KMS-11 (cell line): ENCODE data around the gene CEP170B.

Source experiments
- H2AFZ ChIP-seq: fragments of 200-600 bp; sonication (generic); 2 replicates; pipeline ENCODE4 v1.6.1; 2016; ENCODE audit warnings: antibody characterized with exemption, mixed run types, low read depth
- H3K27ac ChIP-seq: fragments of 200-600 bp; sonication (generic); 2 replicates; pipeline ENCODE4 v1.6.1; 2016; ENCODE audit warnings: mild to moderate bottlenecking, mixed run types
- H3K27me3 ChIP-seq: fragments of 200-600 bp; sonication (generic); 2 replicates; pipeline ENCODE4 v1.6.1; 2017; ENCODE audit warnings: mild to moderate bottlenecking, low read depth, mixed run types, moderate library complexity; ENCODE audit not compliant: insufficient read depth
- H3K36me3 ChIP-seq: fragments of 200-600 bp; sonication (generic); 2 replicates; pipeline ENCODE4 v1.6.1; 2017; ENCODE audit warnings: mild to moderate bottlenecking, mixed run types; ENCODE audit not compliant: insufficient read depth
- H3K4me1 ChIP-seq: fragments of 200-600 bp; sonication (generic); 2 replicates; pipeline ENCODE4 v1.6.1; 2016; ENCODE audit warnings: mild to moderate bottlenecking, low read depth, mixed run types; ENCODE audit not compliant: poor library complexity, severe bottlenecking
- H3K4me2 ChIP-seq: fragments of 200-600 bp; sonication (generic); 2 replicates; pipeline ENCODE4 v1.7.0; 2016; ENCODE audit warnings: mild to moderate bottlenecking, mixed run types
- H3K4me3 ChIP-seq: fragments of 200-600 bp; sonication (generic); IDR thresholded peaks from 2 replicates; pipeline ENCODE4 v1.6.1; 2017; ENCODE audit warnings: low read depth, low read length, mixed read lengths; ENCODE audit not compliant: insufficient read depth
- H3K79me2 ChIP-seq: fragments of 200-600 bp; sonication (generic); 2 replicates; pipeline ENCODE4 v1.6.1; 2016; ENCODE audit warnings: low read depth, mixed run types; ENCODE audit not compliant: insufficient read depth
- H3K9ac ChIP-seq: fragments of 200-600 bp; sonication (generic); 2 replicates; pipeline ENCODE4 v1.6.1; 2016; ENCODE audit warnings: mild to moderate bottlenecking, mixed run types
- H4K20me1 ChIP-seq: fragments of 200-600 bp; sonication (generic); 2 replicates; pipeline ENCODE4 v1.6.1; 2016; ENCODE audit warnings: mild to moderate bottlenecking, mixed run types; ENCODE audit not compliant: insufficient read depth
- TF ChIP-seq, protein P1 (sequence below): fragments of 200-600 bp; sonication (generic); conservative IDR thresholded peaks from 2 replicates; pipeline ENCODE4 v1.6.1; 2017; ENCODE audit warnings: low read depth, mild to moderate bottlenecking, antibody characterized with exemption, low read length, moderate library complexity, mixed read lengths

CEP170B gene

DNA sequence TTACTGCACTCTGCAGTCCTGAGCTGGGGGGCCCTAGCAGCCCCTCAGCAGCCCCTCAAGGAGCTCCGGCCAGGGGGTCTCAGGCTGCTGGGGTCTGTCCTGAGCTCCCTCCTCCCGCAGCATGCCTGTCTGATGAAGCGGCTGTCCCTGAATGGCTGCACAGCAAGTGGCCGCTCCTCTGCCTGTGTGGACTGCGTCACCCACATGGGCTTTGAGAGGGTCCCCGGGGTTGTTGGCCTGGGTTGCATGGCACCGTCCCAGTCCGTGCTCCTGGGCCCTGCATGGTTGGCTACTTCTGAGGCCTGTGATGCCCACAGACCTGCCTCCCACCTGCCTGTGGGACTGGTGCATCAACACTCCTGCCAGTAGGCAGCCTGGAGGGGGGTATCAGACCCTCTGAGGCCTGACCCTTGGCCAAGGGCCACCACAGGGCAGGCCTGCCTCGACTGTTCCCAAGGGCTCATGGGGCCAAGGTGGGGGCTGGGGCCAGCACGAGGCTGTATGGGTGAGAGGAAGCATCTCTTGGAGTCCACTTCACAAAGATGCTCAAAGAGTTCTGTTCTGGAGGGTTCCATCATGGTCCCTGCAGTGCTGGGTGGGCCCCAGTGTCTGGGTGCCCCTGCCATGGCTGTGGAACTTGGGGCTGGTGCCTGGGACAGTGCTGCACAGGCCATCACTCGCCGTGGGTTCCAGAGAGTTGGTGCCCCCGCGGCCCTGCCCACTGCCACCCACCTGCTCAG lies 12.2 kb downstream of the CEP170B start:
- Histone ChIP-seq H2AFZ (no peak overlapping the region), H3K9ac (no peak overlapping the region), H3K27ac (no peak overlapping the region), H3K79me2 (no peaks in the 10 kb centered on the region), H3K36me3 (no peaks in the 10 kb centered on the region), H4K20me1 (no peaks in the 10 kb centered on the region), H3K4me1 (peaks cover 14% of the 10 kb centered on the region), H3K4me3 (no peak overlapping the region), H3K4me2 (no peak overlapping the region), H3K27me3 (no peaks in the 10 kb centered on the region)
- TF ChIP-seq, protein P1, sequence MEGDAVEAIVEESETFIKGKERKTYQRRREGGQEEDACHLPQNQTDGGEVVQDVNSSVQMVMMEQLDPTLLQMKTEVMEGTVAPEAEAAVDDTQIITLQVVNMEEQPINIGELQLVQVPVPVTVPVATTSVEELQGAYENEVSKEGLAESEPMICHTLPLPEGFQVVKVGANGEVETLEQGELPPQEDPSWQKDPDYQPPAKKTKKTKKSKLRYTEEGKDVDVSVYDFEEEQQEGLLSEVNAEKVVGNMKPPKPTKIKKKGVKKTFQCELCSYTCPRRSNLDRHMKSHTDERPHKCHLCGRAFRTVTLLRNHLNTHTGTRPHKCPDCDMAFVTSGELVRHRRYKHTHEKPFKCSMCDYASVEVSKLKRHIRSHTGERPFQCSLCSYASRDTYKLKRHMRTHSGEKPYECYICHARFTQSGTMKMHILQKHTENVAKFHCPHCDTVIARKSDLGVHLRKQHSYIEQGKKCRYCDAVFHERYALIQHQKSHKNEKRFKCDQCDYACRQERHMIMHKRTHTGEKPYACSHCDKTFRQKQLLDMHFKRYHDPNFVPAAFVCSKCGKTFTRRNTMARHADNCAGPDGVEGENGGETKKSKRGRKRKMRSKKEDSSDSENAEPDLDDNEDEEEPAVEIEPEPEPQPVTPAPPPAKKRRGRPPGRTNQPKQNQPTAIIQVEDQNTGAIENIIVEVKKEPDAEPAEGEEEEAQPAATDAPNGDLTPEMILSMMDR: no peak

DNA sequence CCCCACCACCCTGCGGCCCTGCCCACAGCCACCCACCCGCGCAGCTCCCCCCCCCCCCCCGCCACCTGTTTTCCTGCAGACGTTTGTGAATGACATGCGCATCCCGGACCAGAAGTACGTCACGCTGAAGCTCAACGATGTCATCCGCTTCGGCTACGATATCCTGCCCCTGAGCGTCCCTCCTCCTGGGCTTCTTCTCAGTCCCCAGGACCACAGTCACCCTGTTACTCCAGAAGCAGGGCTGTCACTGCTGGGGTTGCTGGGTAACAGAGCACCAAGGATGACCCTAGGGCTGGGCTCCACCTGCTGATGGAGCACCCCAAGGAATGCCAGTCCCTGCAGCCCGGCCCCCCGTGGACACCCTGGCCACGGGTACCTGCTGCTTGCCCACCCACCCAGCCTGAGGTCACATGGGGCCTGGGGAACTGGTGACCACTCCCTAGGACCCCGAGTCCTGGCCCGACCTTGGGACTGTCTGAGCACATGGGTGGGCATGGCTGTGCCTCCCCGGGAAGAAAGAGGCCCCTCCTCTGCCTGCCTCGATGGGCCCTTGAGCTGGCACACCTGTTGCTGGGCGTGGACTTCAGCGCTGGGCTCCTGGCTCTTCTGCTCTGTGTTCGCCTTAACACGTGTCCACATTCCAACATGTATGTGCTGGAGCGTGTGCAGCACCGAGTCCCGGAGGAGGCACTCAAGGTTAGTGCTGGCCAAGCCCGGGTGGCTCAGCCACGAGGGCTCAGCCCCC lies 12.9 kb downstream of the CEP170B start:
- Histone ChIP-seq H3K27me3 (no peaks in the 10 kb centered on the region), H4K20me1 (no peaks in the 10 kb centered on the region), H3K4me3 (no peak overlapping the region), H3K4me2 (no peak overlapping the region), H3K79me2 (no peaks in the 10 kb centered on the region), H3K36me3 (no peaks in the 10 kb centered on the region), H3K27ac (no peak overlapping the region), H2AFZ (no peak overlapping the region), H3K9ac (no peak overlapping the region), H3K4me1 (peaks cover 19% of the 10 kb centered on the region)
- TF ChIP-seq, protein P1: no peak

DNA sequence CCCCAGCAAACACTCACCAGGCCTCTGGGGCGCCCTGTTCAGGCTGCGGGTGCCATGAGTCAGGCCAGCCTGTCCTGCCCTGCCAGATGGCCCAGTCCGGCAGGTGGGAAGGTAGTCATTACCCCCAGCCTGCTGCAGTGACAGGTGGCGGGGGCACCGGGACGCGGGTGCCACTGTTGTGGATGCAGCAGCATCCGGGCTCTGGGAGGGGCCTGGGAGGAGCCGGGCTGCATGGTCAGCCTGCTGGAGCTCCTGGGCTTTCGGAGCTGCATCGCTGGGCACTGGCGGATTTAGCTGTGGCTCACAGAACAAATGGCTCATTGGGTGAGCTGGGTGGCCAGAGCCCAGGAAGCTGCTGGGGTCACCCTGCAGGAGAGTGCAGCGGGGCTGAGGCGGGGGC lies 13.5 kb downstream of the CEP170B start:
- TF ChIP-seq, protein P1: no peak
- Histone ChIP-seq H3K4me2 (no peak overlapping the region), H3K36me3 (no peaks in the 10 kb centered on the region), H3K27ac (no peak overlapping the region), H3K4me1 (peaks cover 19% of the 10 kb centered on the region), H4K20me1 (no peaks in the 10 kb centered on the region), H3K27me3 (no peaks in the 10 kb centered on the region), H3K4me3 (no peak overlapping the region), H3K9ac (no peak overlapping the region), H3K79me2 (no peaks in the 10 kb centered on the region), H2AFZ (no peak overlapping the region)

DNA sequence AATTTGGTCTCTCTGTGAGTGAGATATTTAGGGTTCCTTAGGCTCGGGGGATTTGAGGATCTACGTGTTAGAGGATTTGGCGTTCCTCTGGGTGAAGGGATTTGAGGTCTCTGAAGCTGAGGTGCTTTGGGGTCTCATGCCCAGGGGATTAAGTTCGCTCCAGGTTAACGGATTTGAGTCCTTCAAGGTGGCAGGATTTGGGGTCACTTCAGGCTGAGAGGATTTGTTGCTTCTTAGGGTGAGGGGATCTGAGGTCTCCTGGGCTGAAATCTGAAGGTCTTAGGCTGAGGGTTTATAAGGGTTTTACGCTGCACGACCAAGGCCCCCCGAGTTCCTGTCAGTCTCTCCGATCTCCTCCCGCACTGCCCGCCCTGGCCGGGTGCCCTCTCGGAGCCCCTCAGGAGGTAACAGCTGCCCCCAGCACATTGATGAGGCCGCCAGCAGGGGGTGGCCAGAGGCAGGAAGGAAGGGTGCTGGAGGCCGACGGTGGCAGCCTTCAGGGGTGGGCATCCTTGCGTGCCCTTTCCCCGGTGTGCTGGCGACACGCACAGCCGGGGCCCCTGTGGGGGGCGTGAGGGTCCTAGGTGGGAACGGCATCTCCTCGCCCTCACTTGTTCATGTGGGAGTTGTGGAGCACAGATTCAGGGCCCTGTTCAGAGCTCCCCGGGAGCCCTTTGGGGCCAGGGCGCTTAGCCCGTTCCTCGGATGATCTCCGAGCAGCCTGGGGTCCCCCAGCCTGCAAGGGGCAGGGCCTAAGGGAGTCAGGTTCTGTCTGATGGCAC lies 14.3 kb downstream of the CEP170B start:
- Histone ChIP-seq H3K36me3 (no peaks in the 10 kb centered on the region), H3K79me2 (no peaks in the 10 kb centered on the region), H3K4me1 (peaks cover 19% of the 10 kb centered on the region), H3K27ac (no peak overlapping the region), H3K27me3 (no peaks in the 10 kb centered on the region), H4K20me1 (no peaks in the 10 kb centered on the region), H3K9ac (no peak overlapping the region), H3K4me3 (no peak overlapping the region), H2AFZ (no peak overlapping the region), H3K4me2 (no peak overlapping the region)
- TF ChIP-seq, protein P1: no peak
